Measurements from ENCODE around the gene DNMT3A.

DNMT3A gene

DNA sequence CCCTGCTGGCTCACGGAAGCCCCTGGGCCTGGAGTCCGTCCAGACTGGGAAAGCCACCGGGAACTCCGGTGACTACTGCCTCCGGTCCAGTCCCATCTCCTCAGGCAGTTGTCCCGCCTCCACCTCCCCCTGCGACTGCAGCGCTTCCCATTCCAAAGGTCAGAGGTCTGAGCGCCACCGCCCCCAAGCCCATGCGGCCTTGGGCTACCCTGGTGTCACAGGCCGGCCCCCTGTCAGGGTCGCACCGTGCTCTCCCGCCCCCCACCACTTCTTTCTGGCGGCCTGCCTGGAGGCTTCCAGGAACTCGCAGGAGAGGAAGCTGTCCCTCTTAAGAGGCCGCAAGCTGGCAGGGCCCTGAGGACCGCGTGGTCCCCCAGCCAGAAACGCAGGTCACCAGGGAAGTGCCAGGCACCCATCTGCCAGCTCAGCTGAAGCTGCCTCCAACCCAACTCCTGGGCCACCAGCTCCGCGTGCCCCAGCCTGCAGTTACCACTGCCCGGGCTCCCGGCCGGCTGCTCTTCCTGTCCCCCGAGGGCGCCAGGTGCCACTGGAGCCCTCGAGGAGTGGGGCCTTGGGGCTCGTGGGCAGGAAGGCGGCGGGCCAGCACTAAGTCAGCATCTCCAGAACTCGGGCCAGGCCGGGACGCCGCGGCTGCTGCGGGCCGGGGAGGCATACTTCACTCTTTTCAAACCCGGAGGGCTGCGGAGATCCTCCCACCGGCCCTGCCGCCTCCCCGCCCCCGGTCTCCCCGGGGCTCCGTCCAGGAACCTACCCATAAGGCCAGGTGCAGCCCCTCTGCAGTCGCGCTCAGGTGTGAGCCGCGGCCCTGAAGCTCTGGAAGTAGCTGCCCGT lies 90.1 kb downstream of the DNMT3A start:
- H3K4me1 ChIP-seq (ENCODE audit: control insufficient read depth, insufficient read depth, low read length), result peaks cover 26% of the 10 kb centered on the region
- H3K36me3 ChIP-seq (ENCODE audit: control insufficient read depth, insufficient read depth, low read length), result peaks cover 16% of the 10 kb centered on the region
- peak overlapping the region; percentile 95 for H3K27ac ChIP-seq (ENCODE audit: insufficient read depth, low read depth, low read length, poor library complexity, severe bottlenecking)
- no peaks in the 10 kb centered on the region for H3K9me3 ChIP-seq (ENCODE audit: control insufficient read depth, low read length)
- WGBS, 2 experiments, result 0% methylated on average over 47 of the region's 52 CpGs
- H3K4me3 ChIP-seq (ENCODE audit: insufficient read depth, low read depth, low read length), result peak overlapping the region; percentile 62
- no peaks in the 10 kb centered on the region for H3K27me3 ChIP-seq (ENCODE audit: control insufficient read depth, insufficient read depth, low read length, poor library complexity, severe bottlenecking)

DNA sequence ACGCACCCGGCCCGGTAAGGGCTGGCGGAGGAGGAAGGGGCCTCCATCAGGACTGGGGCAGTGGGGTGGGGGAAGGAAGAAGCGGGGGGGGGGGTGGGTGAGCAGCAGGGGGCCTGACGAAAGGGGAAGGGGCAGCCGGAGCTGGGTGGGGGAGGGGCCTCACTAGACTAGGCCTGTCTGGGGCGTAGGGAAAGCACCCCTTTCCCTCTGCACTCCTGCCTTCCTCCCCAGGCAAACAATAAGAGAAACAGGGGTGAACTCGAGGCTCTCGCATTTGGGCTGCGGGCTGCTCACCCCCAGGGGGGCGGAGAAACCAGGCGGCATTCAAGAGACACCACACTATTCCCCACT lies 90.7 kb downstream of the DNMT3A start:
- Histone ChIP-seq H3K4me1 (ENCODE audit: control insufficient read depth, insufficient read depth, low read length) (peaks cover 21% of the 10 kb centered on the region), H3K9me3 (ENCODE audit: control insufficient read depth, low read length) (no peaks in the 10 kb centered on the region), H3K36me3 (ENCODE audit: control insufficient read depth, insufficient read depth, low read length) (peaks cover 22% of the 10 kb centered on the region), H3K27ac (ENCODE audit: insufficient read depth, low read depth, low read length, poor library complexity, severe bottlenecking) (peak overlapping the region; percentile 95), H3K27me3 (ENCODE audit: control insufficient read depth, insufficient read depth, low read length, poor library complexity, severe bottlenecking) (no peaks in the 10 kb centered on the region), H3K4me3 (ENCODE audit: insufficient read depth, low read depth, low read length) (peak overlapping the region; percentile 62)
- 0 to 1% methylated on average over 12 to 13 of the region's 13 CpGs for WGBS, 2 experiments

DNA sequence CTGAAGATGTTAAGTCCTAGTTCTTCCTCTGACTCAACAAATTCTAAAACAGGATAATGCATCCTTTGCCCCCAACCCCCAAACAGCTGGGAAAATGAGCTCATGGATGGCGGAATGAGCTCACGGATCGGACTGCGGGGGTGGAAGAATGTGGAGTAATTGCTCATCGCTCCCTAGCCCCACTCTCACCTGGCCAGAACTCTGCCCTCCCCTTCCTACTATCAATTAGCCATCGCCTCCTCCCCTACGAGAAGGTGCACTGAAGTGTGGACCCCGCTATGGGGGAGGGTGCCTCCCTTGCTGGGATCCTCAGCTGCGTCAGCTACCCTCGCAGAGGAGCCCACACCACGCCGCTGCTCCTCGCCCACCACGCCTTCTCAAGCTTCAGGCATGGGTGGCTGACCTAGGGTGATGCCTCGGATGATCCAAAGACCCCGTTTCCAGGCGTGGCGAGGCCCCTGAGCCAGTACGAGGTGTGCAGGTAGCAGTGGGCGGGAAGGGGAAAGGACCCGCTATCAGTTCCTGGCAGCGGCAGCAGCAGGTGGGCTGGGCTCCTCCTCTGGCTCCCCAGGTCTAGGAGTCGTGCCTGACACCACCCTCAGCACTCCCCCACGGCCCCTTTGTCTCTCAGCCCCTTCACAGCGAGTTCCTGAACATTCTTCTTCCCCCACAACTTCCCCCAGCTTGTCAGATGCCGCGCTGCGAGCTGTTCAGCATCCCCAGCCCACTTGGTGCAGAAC lies 91.2 kb downstream of the DNMT3A start:
- H3K27ac ChIP-seq (ENCODE audit: insufficient read depth, low read depth, low read length, poor library complexity, severe bottlenecking), result peak overlapping the region; percentile 44
- no peaks in the 10 kb centered on the region for H3K27me3 ChIP-seq (ENCODE audit: control insufficient read depth, insufficient read depth, low read length, poor library complexity, severe bottlenecking)
- peaks cover 28% of the 10 kb centered on the region for H3K36me3 ChIP-seq (ENCODE audit: control insufficient read depth, insufficient read depth, low read length)
- 3% methylated on average over 28 of the region's 28 CpGs for WGBS, 2 experiments
- H3K9me3 ChIP-seq (ENCODE audit: control insufficient read depth, low read length), result no peaks in the 10 kb centered on the region
- H3K4me1 ChIP-seq (ENCODE audit: control insufficient read depth, insufficient read depth, low read length), result peaks cover 21% of the 10 kb centered on the region
- H3K4me3 ChIP-seq (ENCODE audit: insufficient read depth, low read depth, low read length), result peak overlapping the region; percentile 62

DNA sequence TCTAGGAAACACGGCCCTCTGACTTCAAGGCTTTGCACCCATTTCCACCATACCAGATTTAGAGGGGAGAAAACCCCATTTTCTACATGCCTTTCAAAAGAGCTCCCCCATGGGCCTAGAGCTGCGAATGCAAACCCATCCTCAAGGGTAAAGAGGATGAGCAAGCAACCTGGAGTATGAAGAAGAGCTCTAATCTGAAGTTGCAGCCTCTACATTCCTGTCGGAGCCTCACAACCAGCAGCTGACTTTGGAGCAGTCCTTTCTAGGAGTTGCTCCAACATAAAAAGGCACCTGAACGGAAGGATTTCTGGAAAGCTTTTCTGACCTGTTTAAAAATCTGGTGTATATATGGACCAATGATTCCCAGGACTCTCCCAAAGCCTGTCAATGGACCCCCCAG lies 91.9 kb downstream of the DNMT3A start:
- Histone ChIP-seq H3K4me1 (ENCODE audit: control insufficient read depth, insufficient read depth, low read length) (peaks cover 21% of the 10 kb centered on the region), H3K4me3 (ENCODE audit: insufficient read depth, low read depth, low read length) (peak overlapping the region; percentile 62), H3K27ac (ENCODE audit: insufficient read depth, low read depth, low read length, poor library complexity, severe bottlenecking) (no peak overlapping the region), H3K9me3 (ENCODE audit: control insufficient read depth, low read length) (no peaks in the 10 kb centered on the region), H3K36me3 (ENCODE audit: control insufficient read depth, insufficient read depth, low read length) (peaks cover 34% of the 10 kb centered on the region), H3K27me3 (ENCODE audit: control insufficient read depth, insufficient read depth, low read length, poor library complexity, severe bottlenecking) (no peaks in the 10 kb centered on the region)
- WGBS, 2 experiments, result 73 to 78% methylated on average over 4 of the region's 4 CpGs

DNA sequence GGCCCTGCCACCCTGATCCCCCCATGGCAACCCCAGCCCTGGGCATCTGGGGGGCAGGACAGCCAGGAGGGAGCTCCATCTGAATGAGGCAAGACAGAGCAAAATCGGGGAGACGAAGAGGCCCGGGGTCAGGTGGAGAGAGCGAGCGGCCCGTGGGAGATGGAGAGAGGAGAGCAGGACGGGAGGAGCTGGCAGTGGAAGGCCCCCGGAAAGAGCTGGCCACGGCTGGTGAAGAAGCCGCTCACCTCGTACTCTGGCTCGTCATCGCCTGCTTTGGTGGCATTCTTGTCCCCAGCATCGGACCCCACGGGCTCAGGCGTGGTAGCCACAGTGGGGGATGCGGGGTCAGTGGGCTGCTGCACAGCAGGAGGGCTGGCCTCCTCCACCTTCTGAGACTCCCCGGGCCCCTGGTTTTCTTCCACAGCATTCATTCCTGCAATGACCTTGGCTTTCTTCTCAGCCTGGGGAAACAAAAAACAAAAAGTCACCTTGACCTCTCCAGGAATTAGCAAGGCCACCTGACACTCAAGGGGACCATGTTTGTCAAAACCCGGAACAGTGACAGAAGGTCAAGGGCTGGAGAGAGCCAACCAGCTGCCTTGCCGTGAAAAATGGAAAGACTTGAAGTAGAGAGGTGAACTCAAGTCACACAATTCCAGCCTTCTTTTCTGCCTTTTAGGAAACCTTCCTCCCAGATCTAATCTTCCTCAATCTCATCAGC lies 93.8 kb downstream of the DNMT3A start:
- peaks cover 17% of the 10 kb centered on the region for H3K4me1 ChIP-seq (ENCODE audit: control insufficient read depth, insufficient read depth, low read length)
- WGBS, 2 experiments, result 93 to 95% methylated on average over 20 of the region's 20 CpGs
- H3K27ac ChIP-seq (ENCODE audit: insufficient read depth, low read depth, low read length, poor library complexity, severe bottlenecking), result no peak overlapping the region
- no peak overlapping the region for H3K4me3 ChIP-seq (ENCODE audit: insufficient read depth, low read depth, low read length)
- no peaks in the 10 kb centered on the region for H3K27me3 ChIP-seq (ENCODE audit: control insufficient read depth, insufficient read depth, low read length, poor library complexity, severe bottlenecking)
- peaks cover 51% of the 10 kb centered on the region for H3K36me3 ChIP-seq (ENCODE audit: control insufficient read depth, insufficient read depth, low read length)
- H3K9me3 ChIP-seq (ENCODE audit: control insufficient read depth, low read length), result no peaks in the 10 kb centered on the region

DNA sequence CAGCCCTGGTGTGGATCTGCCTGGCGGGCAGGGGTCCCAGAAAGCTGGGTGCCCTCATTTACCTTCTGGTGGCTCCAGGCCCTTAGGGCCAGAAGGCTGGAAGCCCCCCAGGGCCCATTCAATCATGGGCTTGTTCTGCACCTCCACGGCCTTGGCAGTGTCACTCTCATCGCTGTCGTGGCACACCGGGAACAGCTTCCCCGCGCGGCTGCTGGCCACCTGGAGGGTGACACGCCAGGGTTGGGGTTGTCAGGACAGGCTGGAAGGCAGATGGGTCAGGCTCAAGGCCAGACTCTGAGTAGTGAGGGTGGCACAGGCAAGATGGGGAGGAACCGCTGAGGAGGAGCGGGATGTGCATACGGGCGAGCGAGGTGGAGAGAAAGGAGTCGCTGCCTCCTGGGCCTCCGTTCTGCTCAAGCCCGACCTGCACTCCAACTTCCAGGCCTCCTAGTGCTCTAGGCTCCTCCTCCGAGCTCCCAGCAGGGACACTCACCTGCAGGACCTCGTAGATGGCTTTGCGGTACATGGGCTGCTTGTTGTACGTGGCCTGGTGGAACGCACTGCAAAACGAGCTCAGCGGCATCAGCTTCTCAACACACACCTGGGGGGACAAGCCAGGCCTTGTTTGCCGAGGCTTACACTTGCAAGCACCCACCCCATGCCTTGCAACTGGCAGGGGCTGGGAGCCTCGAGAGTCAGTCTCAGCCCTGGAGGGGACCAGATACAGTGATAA lies 95.0 kb downstream of the DNMT3A start:
- H3K27me3 ChIP-seq (ENCODE audit: control insufficient read depth, insufficient read depth, low read length, poor library complexity, severe bottlenecking), result no peaks in the 10 kb centered on the region
- WGBS, 2 experiments, result 95 to 96% methylated on average over 26 of the region's 26 CpGs
- H3K9me3 ChIP-seq (ENCODE audit: control insufficient read depth, low read length), result no peaks in the 10 kb centered on the region
- peaks cover 14% of the 10 kb centered on the region for H3K4me1 ChIP-seq (ENCODE audit: control insufficient read depth, insufficient read depth, low read length)
- no peak overlapping the region for H3K27ac ChIP-seq (ENCODE audit: insufficient read depth, low read depth, low read length, poor library complexity, severe bottlenecking)
- no peak overlapping the region for H3K4me3 ChIP-seq (ENCODE audit: insufficient read depth, low read depth, low read length)
- peaks cover 60% of the 10 kb centered on the region for H3K36me3 ChIP-seq (ENCODE audit: control insufficient read depth, insufficient read depth, low read length)

DNA sequence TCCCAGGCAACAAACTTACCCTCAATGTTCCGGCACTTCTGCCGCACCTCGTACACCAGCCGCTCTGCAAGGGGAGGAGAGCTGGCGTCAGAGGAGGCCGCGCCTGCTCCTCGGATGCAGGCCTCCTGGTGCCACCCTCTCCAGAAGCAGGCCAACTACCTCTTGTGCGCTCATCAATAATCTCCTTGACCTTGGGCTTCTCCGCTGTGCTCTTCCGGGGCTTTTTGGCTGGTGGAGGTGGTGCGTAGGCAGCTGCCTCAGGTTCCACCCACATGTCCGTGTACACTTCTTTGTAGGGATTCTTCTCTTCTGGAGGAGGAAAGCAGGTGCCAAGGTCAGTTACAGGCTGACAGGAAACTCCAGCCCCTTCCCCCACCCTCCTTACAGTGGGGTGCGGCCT lies 95.7 kb downstream of the DNMT3A start:
- Histone ChIP-seq H3K27ac (ENCODE audit: insufficient read depth, low read depth, low read length, poor library complexity, severe bottlenecking) (no peak overlapping the region), H3K36me3 (ENCODE audit: control insufficient read depth, insufficient read depth, low read length) (peaks cover 67% of the 10 kb centered on the region), H3K4me3 (ENCODE audit: insufficient read depth, low read depth, low read length) (no peak overlapping the region), H3K9me3 (ENCODE audit: control insufficient read depth, low read length) (no peaks in the 10 kb centered on the region), H3K27me3 (ENCODE audit: control insufficient read depth, insufficient read depth, low read length, poor library complexity, severe bottlenecking) (no peaks in the 10 kb centered on the region), H3K4me1 (ENCODE audit: control insufficient read depth, insufficient read depth, low read length) (peaks cover 14% of the 10 kb centered on the region)
- 96 to 98% methylated on average over 14 of the region's 14 CpGs for WGBS, 2 experiments

DNA sequence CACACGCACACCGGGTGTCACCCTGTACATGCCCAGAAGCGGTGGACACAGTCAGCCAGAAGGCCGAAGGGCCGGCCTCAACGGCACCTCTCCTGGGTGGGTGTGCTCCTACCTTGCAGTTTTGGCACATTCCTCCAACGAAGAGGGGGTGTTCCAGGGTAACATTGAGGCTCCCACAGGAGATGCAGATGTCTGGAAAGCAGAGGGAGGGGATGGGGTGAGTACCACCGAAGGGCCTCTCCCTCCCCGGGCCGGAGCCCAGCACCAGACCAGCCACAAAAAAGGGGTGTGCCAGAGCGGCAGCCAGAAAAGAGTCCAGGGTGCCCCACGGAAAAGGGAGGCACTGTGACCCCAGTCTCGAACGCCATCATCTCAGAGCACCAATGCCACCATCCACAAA lies 96.6 kb downstream of the DNMT3A start:
- no peak overlapping the region for H3K27ac ChIP-seq (ENCODE audit: insufficient read depth, low read depth, low read length, poor library complexity, severe bottlenecking)
- 96% methylated on average over 14 of the region's 14 CpGs for WGBS, 2 experiments
- H3K4me1 ChIP-seq (ENCODE audit: control insufficient read depth, insufficient read depth, low read length), result peaks cover 10% of the 10 kb centered on the region

DNA sequence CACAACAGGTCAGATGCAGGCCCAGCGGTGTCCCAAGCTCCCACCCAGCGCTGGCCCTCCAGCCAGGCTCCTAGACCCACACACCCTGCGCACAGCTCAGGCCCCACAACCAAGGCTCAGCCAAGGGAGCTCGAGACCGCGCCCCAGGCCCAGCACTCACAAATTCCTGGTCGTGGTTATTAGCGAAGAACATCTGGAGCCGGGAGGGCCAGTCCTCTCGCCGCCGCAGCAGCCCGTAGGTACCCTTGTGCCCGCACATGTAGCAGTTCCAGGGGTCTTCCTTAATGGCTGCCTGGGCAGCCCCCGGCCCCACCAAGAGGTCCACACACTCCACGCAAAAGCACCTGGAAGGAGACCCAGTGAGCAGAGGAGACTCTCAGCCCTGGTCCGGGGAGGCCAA lies 97.7 kb downstream of the DNMT3A start:
- Histone ChIP-seq H3K9me3 (ENCODE audit: control insufficient read depth, low read length) (no peaks in the 10 kb centered on the region), H3K4me3 (ENCODE audit: insufficient read depth, low read depth, low read length) (no peak overlapping the region), H3K27me3 (ENCODE audit: control insufficient read depth, insufficient read depth, low read length, poor library complexity, severe bottlenecking) (no peaks in the 10 kb centered on the region), H3K27ac (ENCODE audit: insufficient read depth, low read depth, low read length, poor library complexity, severe bottlenecking) (no peak overlapping the region), H3K36me3 (ENCODE audit: control insufficient read depth, insufficient read depth, low read length) (peaks cover 87% of the 10 kb centered on the region), H3K4me1 (ENCODE audit: control insufficient read depth, insufficient read depth, low read length) (no peaks in the 10 kb centered on the region)
- 96 to 97% methylated on average over 17 of the region's 17 CpGs for WGBS, 2 experiments

More for the DNA sequence above, 96.6 kb downstream of the DNMT3A start:
- Histone ChIP-seq H3K27me3 (ENCODE audit: control insufficient read depth, insufficient read depth, low read length, poor library complexity, severe bottlenecking) (no peaks in the 10 kb centered on the region), H3K4me3 (ENCODE audit: insufficient read depth, low read depth, low read length) (no peak overlapping the region), H3K9me3 (ENCODE audit: control insufficient read depth, low read length) (no peaks in the 10 kb centered on the region), H3K36me3 (ENCODE audit: control insufficient read depth, insufficient read depth, low read length) (peaks cover 76% of the 10 kb centered on the region)

Measured in ectodermal cell (in vitro differentiated cells).